ENCODE measurements around the gene LBP. TPM values are rescaled to one million over a fixed set of nuclear protein-coding genes. Genes with fewer than 3 reads are reported as not detected.

Gene LBP
- total and polyA plus RNA-seq, 10 of the 15 experiments (the other 5 are each of a cell fraction or from before 2014, with no cell fraction given), result 0.04 to 0.10 TPM; not detected in 8

DNA sequence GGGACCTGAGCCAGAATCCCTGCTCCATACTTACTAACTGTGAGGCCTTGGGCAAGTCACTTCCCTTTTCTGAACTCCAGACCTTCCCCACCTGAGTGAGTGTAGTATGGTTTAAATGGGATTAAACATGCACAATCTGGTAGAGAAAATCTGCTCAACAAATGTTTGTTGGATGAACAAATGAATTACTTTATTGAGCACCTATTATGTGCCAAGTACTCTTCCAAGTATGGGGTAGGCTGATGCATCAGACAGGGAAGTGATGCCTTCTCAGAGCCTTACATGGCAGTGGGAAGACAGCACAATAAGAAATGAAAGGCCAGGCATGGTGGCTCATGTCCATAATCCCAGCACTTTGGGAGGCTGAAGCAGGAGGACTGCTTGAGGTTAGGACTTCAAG is 15.0 kb upstream of the LBP start (continued):
- no peak for TF ChIP-seq POLR2AphosphoS2 (IDR thresholded peaks at IDR 0.05; ENCODE audit: low read depth, low read length)
- TF ChIP-seq HDGF (IDR thresholded peaks at IDR 0.05), result no peak
- TF ChIP-seq, protein P1, sequence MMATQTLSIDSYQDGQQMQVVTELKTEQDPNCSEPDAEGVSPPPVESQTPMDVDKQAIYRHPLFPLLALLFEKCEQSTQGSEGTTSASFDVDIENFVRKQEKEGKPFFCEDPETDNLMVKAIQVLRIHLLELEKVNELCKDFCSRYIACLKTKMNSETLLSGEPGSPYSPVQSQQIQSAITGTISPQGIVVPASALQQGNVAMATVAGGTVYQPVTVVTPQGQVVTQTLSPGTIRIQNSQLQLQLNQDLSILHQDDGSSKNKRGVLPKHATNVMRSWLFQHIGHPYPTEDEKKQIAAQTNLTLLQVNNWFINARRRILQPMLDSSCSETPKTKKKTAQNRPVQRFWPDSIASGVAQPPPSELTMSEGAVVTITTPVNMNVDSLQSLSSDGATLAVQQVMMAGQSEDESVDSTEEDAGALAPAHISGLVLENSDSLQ (IDR thresholded peaks at IDR 0.05), result no peak
- TF ChIP-seq, protein P2, sequence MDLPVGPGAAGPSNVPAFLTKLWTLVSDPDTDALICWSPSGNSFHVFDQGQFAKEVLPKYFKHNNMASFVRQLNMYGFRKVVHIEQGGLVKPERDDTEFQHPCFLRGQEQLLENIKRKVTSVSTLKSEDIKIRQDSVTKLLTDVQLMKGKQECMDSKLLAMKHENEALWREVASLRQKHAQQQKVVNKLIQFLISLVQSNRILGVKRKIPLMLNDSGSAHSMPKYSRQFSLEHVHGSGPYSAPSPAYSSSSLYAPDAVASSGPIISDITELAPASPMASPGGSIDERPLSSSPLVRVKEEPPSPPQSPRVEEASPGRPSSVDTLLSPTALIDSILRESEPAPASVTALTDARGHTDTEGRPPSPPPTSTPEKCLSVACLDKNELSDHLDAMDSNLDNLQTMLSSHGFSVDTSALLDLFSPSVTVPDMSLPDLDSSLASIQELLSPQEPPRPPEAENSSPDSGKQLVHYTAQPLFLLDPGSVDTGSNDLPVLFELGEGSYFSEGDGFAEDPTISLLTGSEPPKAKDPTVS (IDR thresholded peaks at IDR 0.05; ENCODE audit: low read depth, low read length), result no peak
- no peak for TF ChIP-seq POU2F2 (IDR thresholded peaks at IDR 0.05; ENCODE audit: borderline replicate concordance, low read depth, low read length)
- TF ChIP-seq KAT2A (conservative IDR thresholded peaks at IDR 0.05; ENCODE audit: control insufficient read depth, low read depth, low read length), result no peak
- TF ChIP-seq SUPT20H (IDR thresholded peaks at IDR 0.05; ENCODE audit: borderline replicate concordance, control insufficient read depth, low read depth, low read length), result no peak
- TF ChIP-seq BACH1 (IDR thresholded peaks at IDR 0.05; ENCODE audit: borderline replicate concordance), result no peak
- no peak for TF ChIP-seq ATF7 (IDR thresholded peaks at IDR 0.05; ENCODE audit: low read depth)
- TF ChIP-seq SREBF2 (IDR thresholded peaks at IDR 0.05; ENCODE audit: low read length), result no peak

DNA sequence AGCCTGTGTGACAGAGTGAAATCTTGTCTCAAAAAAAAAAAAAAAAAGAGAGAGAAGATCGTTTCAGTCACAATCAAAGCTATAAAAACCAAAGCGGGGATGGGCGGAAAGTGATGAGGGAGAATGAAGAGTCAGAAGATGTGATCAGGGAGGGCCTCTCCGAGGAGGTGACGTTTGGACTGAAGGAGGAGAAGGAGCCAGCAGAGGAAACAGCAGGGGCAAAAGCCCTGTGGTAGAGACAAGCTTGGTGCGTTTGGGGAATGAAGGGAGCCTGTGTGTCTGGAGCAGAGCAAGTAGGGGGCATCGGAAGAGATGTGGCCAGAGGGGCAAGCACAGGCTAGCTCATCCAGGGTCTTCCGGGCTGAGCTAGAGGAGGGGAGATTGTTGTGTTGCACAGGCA is 14.5 kb upstream of the LBP start:
- ATAC-seq (no peak), FAIRE-seq (no peak)
- no TSS peak for BruUV-seq (replicated peaks)
- TF ChIP-seq, protein P3, sequence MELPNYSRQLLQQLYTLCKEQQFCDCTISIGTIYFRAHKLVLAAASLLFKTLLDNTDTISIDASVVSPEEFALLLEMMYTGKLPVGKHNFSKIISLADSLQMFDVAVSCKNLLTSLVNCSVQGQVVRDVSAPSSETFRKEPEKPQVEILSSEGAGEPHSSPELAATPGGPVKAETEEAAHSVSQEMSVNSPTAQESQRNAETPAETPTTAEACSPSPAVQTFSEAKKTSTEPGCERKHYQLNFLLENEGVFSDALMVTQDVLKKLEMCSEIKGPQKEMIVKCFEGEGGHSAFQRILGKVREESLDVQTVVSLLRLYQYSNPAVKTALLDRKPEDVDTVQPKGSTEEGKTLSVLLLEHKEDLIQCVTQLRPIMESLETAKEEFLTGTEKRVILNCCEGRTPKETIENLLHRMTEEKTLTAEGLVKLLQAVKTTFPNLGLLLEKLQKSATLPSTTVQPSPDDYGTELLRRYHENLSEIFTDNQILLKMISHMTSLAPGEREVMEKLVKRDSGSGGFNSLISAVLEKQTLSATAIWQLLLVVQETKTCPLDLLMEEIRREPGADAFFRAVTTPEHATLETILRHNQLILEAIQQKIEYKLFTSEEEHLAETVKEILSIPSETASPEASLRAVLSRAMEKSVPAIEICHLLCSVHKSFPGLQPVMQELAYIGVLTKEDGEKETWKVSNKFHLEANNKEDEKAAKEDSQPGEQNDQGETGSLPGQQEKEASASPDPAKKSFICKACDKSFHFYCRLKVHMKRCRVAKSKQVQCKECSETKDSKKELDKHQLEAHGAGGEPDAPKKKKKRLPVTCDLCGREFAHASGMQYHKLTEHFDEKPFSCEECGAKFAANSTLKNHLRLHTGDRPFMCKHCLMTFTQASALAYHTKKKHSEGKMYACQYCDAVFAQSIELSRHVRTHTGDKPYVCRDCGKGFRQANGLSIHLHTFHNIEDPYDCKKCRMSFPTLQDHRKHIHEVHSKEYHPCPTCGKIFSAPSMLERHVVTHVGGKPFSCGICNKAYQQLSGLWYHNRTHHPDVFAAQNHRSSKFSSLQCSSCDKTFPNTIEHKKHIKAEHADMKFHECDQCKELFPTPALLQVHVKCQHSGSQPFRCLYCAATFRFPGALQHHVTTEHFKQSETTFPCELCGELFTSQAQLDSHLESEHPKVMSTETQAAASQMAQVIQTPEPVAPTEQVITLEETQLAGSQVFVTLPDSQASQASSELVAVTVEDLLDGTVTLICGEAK (IDR thresholded peaks at IDR 0.05; ENCODE audit: borderline replicate concordance), result no peak
- TF ChIP-seq POLR2A (IDR thresholded peaks at IDR 0.05; ENCODE audit: low read depth, low read length), result no peak
- TF ChIP-seq MYC (IDR thresholded peaks at IDR 0.05; ENCODE audit: insufficient read depth, insufficient read length, insufficient replicate concordance, low read length, severe bottlenecking), result no peak
- TF ChIP-seq, protein P4, sequence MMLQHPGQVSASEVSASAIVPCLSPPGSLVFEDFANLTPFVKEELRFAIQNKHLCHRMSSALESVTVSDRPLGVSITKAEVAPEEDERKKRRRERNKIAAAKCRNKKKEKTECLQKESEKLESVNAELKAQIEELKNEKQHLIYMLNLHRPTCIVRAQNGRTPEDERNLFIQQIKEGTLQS (IDR thresholded peaks at IDR 0.05; ENCODE audit: borderline replicate concordance, extremely low read depth, low read depth, low read length), result no peak
- TF ChIP-seq IRF4 (IDR thresholded peaks at IDR 0.05; ENCODE audit: low read depth, low read length), result no peak
- TF ChIP-seq RCOR1 (conservative IDR thresholded peaks at IDR 0.05; ENCODE audit: low read depth, low read length), result no peak
- TF ChIP-seq NR2F1 (conservative IDR thresholded peaks at IDR 0.05), result no peak
- no peak for TF ChIP-seq CBX3 (IDR thresholded peaks at IDR 0.05; ENCODE audit: borderline replicate concordance, low read depth)

More for the DNA sequence above, 14.5 kb upstream of the LBP start:
- Histone ChIP-seq H3K27me3 (replicated peaks in 1 of 2; ENCODE audit: control insufficient read depth in 2 of 2, insufficient read depth in 2 of 2, low read length in 1 of 2) (peaks cover 0 to 2% of the 10 kb centered on the region in 2 experiments; a peak in 1 of 4 replicates), H2AFZ (ENCODE audit: control insufficient read depth, low read depth, low read length) (no peak overlapping the region), H4K20me1 (ENCODE audit: control insufficient read depth, insufficient read depth) (no peaks in the 10 kb centered on the region), H3K4me2 (ENCODE audit: control insufficient read depth, insufficient read depth) (no peak overlapping the region), H3K4me3 (no peak overlapping the region), H3K79me2 (ENCODE audit: control insufficient read depth, insufficient read depth, low read length) (no peaks in the 10 kb centered on the region), H3K9ac (ENCODE audit: control insufficient read depth, insufficient read depth, low read length) (no peak overlapping the region), H3K4me1 (ENCODE audit: control insufficient read depth, insufficient read depth, low read length) (no peaks in the 10 kb centered on the region), H3K9me3 (replicated peaks; ENCODE audit: control insufficient read depth, insufficient read depth, low read length) (no peaks in the 10 kb centered on the region), H3K36me3 (ENCODE audit: control insufficient read depth in 2 of 2, insufficient read depth in 2 of 2, low read length in 1 of 2) (no peaks in the 10 kb centered on the region), H3K27ac (ENCODE audit: control insufficient read depth, insufficient read depth) (no peak overlapping the region)
- SMC1A ChIA-PET (ENCODE audit: uncharacterized antibody, unreplicated experiment), result no interaction called here
- 56% methylated on average over 8 of the region's 8 CpGs for WGBS (ENCODE audit: insufficient coverage, insufficient replicate concordance, low lambda C conversion rate, missing lambda C conversion rate)
- intact Hi-C loops (cut with micrococcal nuclease; ENCODE audit: unreplicated experiment), result no loop called here
- CTCF ChIA-PET, result no interaction called here
- RAD21 ChIA-PET (ENCODE audit: unreplicated experiment), result no interaction called here
- in situ Hi-C loops (cut with MboI), result no loop called here
- POLR2A ChIA-PET, result no interaction called here
- no peak for DNase-seq (ENCODE audit: low read depth, low spot score)

Measured in GM12878 (cell line).